Nephron progenitor cell (in vitro differentiated cells): ENCODE data around the gene MICU2.
"Not testable (repeated sequence)": the region's sequence is repeated elsewhere in the genome, so short reads cannot be mapped to it uniquely, and the experiment has no call there.

Experiments used
- DNase-seq: peaks from one replicate; pipeline ENCODE4 v3.0.0; 2021
- H3K27ac Mint-ChIP-seq: 2 replicates; pipeline ENCODE4 v1.8.0; 2021; ENCODE audit warnings: mild to moderate bottlenecking, moderate library complexity, mixed read lengths
- H3K27me3 Mint-ChIP-seq: 2 replicates; pipeline ENCODE4 v1.8.0; 2021; ENCODE audit warnings: mild to moderate bottlenecking, low read depth, mixed read lengths; ENCODE audit not compliant: poor library complexity
- H3K36me3 Mint-ChIP-seq: 2 replicates; pipeline ENCODE4 v1.8.0; 2021; ENCODE audit warnings: low read depth, mixed read lengths
- H3K4me1 Mint-ChIP-seq: 2 replicates; pipeline ENCODE4 v1.8.0; 2021; ENCODE audit warnings: mixed read lengths
- H3K4me3 Mint-ChIP-seq: 2 replicates; pipeline ENCODE4 v1.8.0; 2021; ENCODE audit warnings: mild to moderate bottlenecking, moderate library complexity, mixed read lengths
- H3K9me3 Mint-ChIP-seq: 2 replicates; pipeline ENCODE4 v1.8.0; 2021; ENCODE audit warnings: mild to moderate bottlenecking, moderate library complexity, mixed read lengths
- TF ChIP-seq, protein P1 (sequence below): fragments of 200-600 bp; sonication (generic); IDR thresholded peaks from 2 replicates; pipeline ENCODE4 v1.5.0; 2021; ENCODE audit warnings: antibody characterized with exemption

MICU2 gene

DNA sequence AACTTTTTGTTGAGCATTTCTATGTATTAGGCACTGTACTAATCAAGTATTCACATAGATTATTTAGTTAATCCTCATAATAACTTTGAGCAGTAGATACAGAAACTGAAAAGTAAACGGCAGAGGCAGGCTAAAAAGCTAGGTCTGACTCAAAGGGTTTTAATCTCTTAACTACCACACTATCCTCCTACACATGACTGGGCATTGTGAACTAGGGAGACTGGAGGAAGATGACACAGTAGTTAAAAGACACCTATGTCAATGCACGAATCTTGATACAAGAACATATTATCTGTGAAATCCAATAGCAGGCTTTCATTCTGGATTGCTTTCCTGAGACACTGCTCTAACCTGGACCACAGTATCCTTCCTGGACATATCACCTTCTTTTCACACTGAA lies 36.3 kb downstream of the MICU2 start:
- peaks cover 7% of the 10 kb centered on the region for H3K9me3 Mint-ChIP-seq
- H3K4me1 Mint-ChIP-seq = no peaks in the 10 kb centered on the region
- TF ChIP-seq, protein P1, sequence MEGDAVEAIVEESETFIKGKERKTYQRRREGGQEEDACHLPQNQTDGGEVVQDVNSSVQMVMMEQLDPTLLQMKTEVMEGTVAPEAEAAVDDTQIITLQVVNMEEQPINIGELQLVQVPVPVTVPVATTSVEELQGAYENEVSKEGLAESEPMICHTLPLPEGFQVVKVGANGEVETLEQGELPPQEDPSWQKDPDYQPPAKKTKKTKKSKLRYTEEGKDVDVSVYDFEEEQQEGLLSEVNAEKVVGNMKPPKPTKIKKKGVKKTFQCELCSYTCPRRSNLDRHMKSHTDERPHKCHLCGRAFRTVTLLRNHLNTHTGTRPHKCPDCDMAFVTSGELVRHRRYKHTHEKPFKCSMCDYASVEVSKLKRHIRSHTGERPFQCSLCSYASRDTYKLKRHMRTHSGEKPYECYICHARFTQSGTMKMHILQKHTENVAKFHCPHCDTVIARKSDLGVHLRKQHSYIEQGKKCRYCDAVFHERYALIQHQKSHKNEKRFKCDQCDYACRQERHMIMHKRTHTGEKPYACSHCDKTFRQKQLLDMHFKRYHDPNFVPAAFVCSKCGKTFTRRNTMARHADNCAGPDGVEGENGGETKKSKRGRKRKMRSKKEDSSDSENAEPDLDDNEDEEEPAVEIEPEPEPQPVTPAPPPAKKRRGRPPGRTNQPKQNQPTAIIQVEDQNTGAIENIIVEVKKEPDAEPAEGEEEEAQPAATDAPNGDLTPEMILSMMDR = no peak
- DNase-seq = no peak
- no peak overlapping the region for H3K27ac Mint-ChIP-seq
- H3K4me3 Mint-ChIP-seq = no peak overlapping the region
- peaks cover 4% of the 10 kb centered on the region for H3K27me3 Mint-ChIP-seq
- peaks cover 33% of the 10 kb centered on the region for H3K36me3 Mint-ChIP-seq

GRCh38 chr13:21557995-21558394 lies 46.0 kb downstream of the MICU2 start:
- H3K4me3 Mint-ChIP-seq = no peak overlapping the region
- peaks cover 28% of the 10 kb centered on the region for H3K9me3 Mint-ChIP-seq
- H3K36me3 Mint-ChIP-seq = peaks cover 81% of the 10 kb centered on the region
- no peak for DNase-seq
- H3K27ac Mint-ChIP-seq = no peak overlapping the region
- TF ChIP-seq, protein P1 = no peak
- H3K27me3 Mint-ChIP-seq = no peaks in the 10 kb centered on the region
- no peaks in the 10 kb centered on the region for H3K4me1 Mint-ChIP-seq

- H3K4me3 Mint-ChIP-seq = no peak overlapping the region
- no peaks in the 10 kb centered on the region for H3K27me3 Mint-ChIP-seq
- no peaks in the 10 kb centered on the region for H3K4me1 Mint-ChIP-seq
- TF ChIP-seq, protein P1 = no peak
- no peak for DNase-seq
- H3K36me3 Mint-ChIP-seq = peaks cover 76% of the 10 kb centered on the region
- peaks cover 35% of the 10 kb centered on the region for H3K9me3 Mint-ChIP-seq
- no peak overlapping the region for H3K27ac Mint-ChIP-seq
Observed at GRCh38 chr13:21556051-21556450, 47.9 kb downstream of the MICU2 start.

DNA sequence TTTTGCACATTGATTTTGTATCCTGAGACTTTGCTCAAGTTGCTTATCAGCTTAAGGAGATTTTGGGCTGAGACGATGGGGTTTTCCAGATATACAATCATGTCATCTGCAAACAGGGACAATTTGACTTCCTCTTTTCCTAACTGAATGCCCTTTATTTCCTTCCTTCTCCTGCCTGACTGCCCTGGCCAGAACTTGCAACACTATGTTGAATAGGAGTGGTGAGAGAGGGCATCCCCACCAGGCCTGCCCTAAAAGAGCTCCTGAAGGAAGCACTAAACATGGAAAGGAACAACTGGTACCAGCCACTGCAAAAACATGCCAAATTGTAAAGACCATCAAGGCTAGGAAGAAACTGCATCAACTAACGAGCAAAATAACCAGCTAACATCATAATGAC lies 50.7 kb downstream of the MICU2 start:
- not testable (repeated sequence) for H3K4me3 Mint-ChIP-seq, H3K27me3 Mint-ChIP-seq, H3K4me1 Mint-ChIP-seq, DNase-seq
- Mint-ChIP-seq H3K9me3 (peaks cover 40% of the 10 kb centered on the region), H3K36me3 (peaks cover 62% of the 10 kb centered on the region), H3K27ac (peak overlapping the region; percentile 64)

DNA sequence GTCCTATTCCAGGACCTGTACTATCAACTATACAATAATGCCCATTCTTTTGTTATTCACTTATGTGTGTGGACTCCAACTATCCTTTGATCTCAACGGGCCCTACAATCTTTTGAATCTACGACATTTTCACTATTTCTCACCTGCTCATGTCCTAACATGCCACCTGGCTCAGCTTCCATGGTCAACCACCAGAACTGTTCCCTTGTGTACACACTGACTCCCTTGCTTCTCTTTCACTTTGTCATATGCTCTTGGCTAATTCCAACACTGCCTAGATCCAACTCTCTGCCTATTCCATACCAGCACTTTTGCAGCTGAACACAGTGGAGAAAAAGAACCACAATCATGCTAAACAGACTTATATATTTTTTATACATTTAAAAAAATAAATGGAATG lies 53.1 kb downstream of the MICU2 start:
- no peak for DNase-seq
- H3K4me1 Mint-ChIP-seq = no peaks in the 10 kb centered on the region
- H3K36me3 Mint-ChIP-seq = peaks cover 43% of the 10 kb centered on the region
- TF ChIP-seq, protein P1 = no peak
- H3K4me3 Mint-ChIP-seq = no peak overlapping the region
- H3K27ac Mint-ChIP-seq = no peak overlapping the region
- H3K9me3 Mint-ChIP-seq = peaks cover 36% of the 10 kb centered on the region
- no peaks in the 10 kb centered on the region for H3K27me3 Mint-ChIP-seq

DNA sequence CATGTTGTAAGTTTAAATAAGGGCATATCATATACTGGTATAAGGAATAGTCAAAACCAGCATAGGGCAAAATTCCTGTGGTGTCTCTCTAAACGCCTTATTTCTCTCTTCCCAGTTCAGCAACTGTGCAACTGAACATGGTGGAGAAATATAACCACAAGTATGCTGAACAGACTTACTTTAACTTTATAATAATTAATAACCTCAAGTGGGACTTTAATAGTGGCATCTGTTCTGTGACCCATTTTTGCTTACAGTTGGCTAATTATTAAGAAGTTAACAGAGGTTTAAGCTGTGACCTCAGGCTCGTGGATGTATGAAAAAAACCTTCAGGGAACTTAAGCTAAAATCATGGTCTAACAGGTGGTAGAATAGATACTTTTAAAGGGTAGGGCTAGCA lies 54.3 kb downstream of the MICU2 start:
- TF ChIP-seq, protein P1 = no peak
- H3K27ac Mint-ChIP-seq = no peak overlapping the region

More for the DNA sequence above, 54.3 kb downstream of the MICU2 start:
- H3K36me3 Mint-ChIP-seq = peaks cover 44% of the 10 kb centered on the region
- no peaks in the 10 kb centered on the region for H3K27me3 Mint-ChIP-seq
- H3K9me3 Mint-ChIP-seq = peaks cover 28% of the 10 kb centered on the region
- H3K4me1 Mint-ChIP-seq = no peaks in the 10 kb centered on the region
- no peak overlapping the region for H3K4me3 Mint-ChIP-seq
- DNase-seq = no peak
